ENCODE data around the gene SEMA4D. TPM values are rescaled to one million over a fixed set of nuclear protein-coding genes. Genes with fewer than 3 reads are reported as not detected.

Gene SEMA4D
- total and polyA plus RNA-seq, 2 of the 13 experiments (the other 11 are each of a cell fraction or from before 2014, with no cell fraction given): 0.13 to 0.16 TPM

DNA sequence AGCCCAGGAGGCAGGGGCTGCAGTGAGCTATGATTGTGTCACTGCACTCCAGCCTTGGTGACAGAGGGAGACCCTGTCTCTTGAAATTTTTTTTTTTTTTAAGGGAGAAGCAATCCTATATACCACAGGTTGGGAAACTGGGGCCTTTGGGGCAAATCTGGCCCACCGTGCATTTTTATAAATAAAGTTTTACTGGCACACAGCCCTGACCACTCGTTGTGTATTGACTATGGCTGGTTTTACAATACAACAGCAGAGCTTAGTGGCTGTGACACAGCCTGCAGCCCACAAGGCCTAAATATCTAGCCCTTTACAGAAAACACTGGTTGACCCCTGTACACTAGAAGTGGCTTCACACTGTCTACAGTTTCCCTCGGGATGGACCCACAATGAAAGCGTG is 121.6 kb downstream of the SEMA4D start:
- DNase-seq (ENCODE audit: low spot score) (no peak), FAIRE-seq (no peak), ATAC-seq (no peak)
- Histone ChIP-seq H3K4me2 (ENCODE audit: low read depth, low read length) (no peak overlapping the region), H3K9ac (ENCODE audit: insufficient read depth, low read depth, low read length) (no peak overlapping the region), H3K4me1 (ENCODE audit: insufficient read depth, low read length) (peaks cover 19% of the 10 kb centered on the region; the same call in 1 of the 2 replicates), H3K27me3 (ENCODE audit: control insufficient read depth in 1 of 2, insufficient read depth in 2 of 2, low read length in 2 of 2) (peaks cover 0 to 8% of the 10 kb centered on the region in 2 experiments; a peak in 1 of 5 replicates), H3K79me2 (ENCODE audit: insufficient read depth, low read length) (no peaks in the 10 kb centered on the region), H3K4me3 (replicated peaks in 1 of 3; ENCODE audit: insufficient read depth in 1 of 3, low read depth in 2 of 3, low read length in 3 of 3) (no peak overlapping the region), H4K20me1 (ENCODE audit: insufficient read depth, low read length) (no peaks in the 10 kb centered on the region), H3K27ac (ENCODE audit: extremely low read length, insufficient read depth, low read length) (no peak overlapping the region), H3K36me3 (replicated peaks in 1 of 2; ENCODE audit: control insufficient read depth in 1 of 2, insufficient read depth in 2 of 2, low read length in 2 of 2) (no peaks in the 10 kb centered on the region), H2AFZ (ENCODE audit: low read length) (no peak overlapping the region), H3K9me3 (ENCODE audit: low read length) (no peaks in the 10 kb centered on the region)
- intact Hi-C loops (cut with micrococcal nuclease; ENCODE audit: unreplicated experiment) (no loop called here), in situ Hi-C loops (cut with HindIII; ENCODE audit: extremely low pct_ligation_motif_present, low pct_unique_long_range_greater_than_20kb) (no loop called here)
- WGBS (ENCODE audit: low lambda C conversion rate): 50% methylated on average over 4 of the region's 4 CpGs
- CTCF ChIA-PET (ENCODE audit: low intra/inter-chr PET ratio, low total read pairs): no interaction called here
- TF ChIP-seq, protein P1, sequence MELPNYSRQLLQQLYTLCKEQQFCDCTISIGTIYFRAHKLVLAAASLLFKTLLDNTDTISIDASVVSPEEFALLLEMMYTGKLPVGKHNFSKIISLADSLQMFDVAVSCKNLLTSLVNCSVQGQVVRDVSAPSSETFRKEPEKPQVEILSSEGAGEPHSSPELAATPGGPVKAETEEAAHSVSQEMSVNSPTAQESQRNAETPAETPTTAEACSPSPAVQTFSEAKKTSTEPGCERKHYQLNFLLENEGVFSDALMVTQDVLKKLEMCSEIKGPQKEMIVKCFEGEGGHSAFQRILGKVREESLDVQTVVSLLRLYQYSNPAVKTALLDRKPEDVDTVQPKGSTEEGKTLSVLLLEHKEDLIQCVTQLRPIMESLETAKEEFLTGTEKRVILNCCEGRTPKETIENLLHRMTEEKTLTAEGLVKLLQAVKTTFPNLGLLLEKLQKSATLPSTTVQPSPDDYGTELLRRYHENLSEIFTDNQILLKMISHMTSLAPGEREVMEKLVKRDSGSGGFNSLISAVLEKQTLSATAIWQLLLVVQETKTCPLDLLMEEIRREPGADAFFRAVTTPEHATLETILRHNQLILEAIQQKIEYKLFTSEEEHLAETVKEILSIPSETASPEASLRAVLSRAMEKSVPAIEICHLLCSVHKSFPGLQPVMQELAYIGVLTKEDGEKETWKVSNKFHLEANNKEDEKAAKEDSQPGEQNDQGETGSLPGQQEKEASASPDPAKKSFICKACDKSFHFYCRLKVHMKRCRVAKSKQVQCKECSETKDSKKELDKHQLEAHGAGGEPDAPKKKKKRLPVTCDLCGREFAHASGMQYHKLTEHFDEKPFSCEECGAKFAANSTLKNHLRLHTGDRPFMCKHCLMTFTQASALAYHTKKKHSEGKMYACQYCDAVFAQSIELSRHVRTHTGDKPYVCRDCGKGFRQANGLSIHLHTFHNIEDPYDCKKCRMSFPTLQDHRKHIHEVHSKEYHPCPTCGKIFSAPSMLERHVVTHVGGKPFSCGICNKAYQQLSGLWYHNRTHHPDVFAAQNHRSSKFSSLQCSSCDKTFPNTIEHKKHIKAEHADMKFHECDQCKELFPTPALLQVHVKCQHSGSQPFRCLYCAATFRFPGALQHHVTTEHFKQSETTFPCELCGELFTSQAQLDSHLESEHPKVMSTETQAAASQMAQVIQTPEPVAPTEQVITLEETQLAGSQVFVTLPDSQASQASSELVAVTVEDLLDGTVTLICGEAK (IDR thresholded peaks at IDR 0.05): 0 out of 2 replicates have a peak, but pooled peaks have one; percentile 6
- TF ChIP-seq, protein P1 (CRISPR knock-in tag; IDR thresholded peaks at IDR 0.05): peak; percentile 90
- no peak for TF ChIP-seq DNMT3B (CRISPR knock-in tag; conservative IDR thresholded peaks at IDR 0.05)
- POLR2A ChIA-PET: no interaction called here
- BruUV-seq (replicated peaks): no TSS peak
